IMR-90 (cell line): ENCODE data around the gene CDH15. TPM values are rescaled to one million over a fixed set of nuclear protein-coding genes. Genes with fewer than 3 reads are reported as not detected.
A peak's percentile ranks its signal among the peaks of the same experiment; 100 is the strongest.

ENCODE experiments used
- ATAC-seq: fragments of 200-7000 bp; cut with Tn5 transposase; 2 replicates; pipeline ENCODE4 v1.9.1; 2020; ENCODE audit warnings: low read depth, mild to moderate bottlenecking, moderate library complexity
- BruUV-seq: library from RNA; stranded (reverse); fragments of 400-500 nt; replicated peaks from 2 replicates; lab custom pipeline; 2021; lab: Mats Ljungman, UMichigan
- CTCF ChIA-PET: fragments of 300-600 bp; formaldehyde crosslinking; extraction: SDS; loops from one replicate; lab custom pipeline; 2021; ENCODE audit warnings: antibody characterized with exemption; lab: Yijun Ruan, JAX
- POLR2A ChIA-PET: fragments of 300-600 bp; sonication (Branson Sonifier 250); formaldehyde crosslinking; loops from one replicate; lab custom pipeline; 2022; ENCODE audit warnings: antibody characterized with exemption; ENCODE audit not compliant: unreplicated experiment; lab: Charles Lee
- DNase-seq: peaks from one replicate; pipeline ENCODE4 v3.0.0; 2013
- H2AFZ ChIP-seq: replicated peaks from 2 replicates; pipeline ENCODE3; 2013; ENCODE audit warnings: low read length, mild to moderate bottlenecking; ENCODE audit not compliant: poor library complexity
- H2AK5ac ChIP-seq: 2 replicates; pipeline ENCODE4 v1.6.1; 2013; ENCODE audit warnings: low read depth, low read length, inconsistent platforms
- H2AK9ac ChIP-seq: replicated peaks from 2 replicates; pipeline ENCODE3; 2013; ENCODE audit warnings: mild to moderate bottlenecking, low read depth, low read length, moderate library complexity; ENCODE audit not compliant: poor library complexity
- H2BK120ac ChIP-seq: 2 replicates; pipeline ENCODE4 v1.6.1; 2013; ENCODE audit warnings: low read depth, low read length, inconsistent platforms
- H2BK15ac ChIP-seq: 3 replicates; pipeline ENCODE4 v1.6.1; 2013; ENCODE audit warnings: low read depth, low read length, inconsistent platforms
- H2BK20ac ChIP-seq: 2 replicates; pipeline ENCODE4 v1.6.1; 2013; ENCODE audit warnings: low read depth, mild to moderate bottlenecking, inconsistent platforms, low read length, moderate library complexity
- H2BK5ac ChIP-seq: 2 replicates; pipeline ENCODE4 v1.6.1; 2013; ENCODE audit warnings: mild to moderate bottlenecking, low read depth, low read length, inconsistent platforms; ENCODE audit not compliant: poor library complexity, severe bottlenecking
- H3K14ac ChIP-seq: replicated peaks from 2 replicates; pipeline ENCODE4 v1.6.1; 2013; ENCODE audit warnings: low read depth, low read length, inconsistent platforms
- H3K18ac ChIP-seq: 2 replicates; pipeline ENCODE4 v1.6.1; 2013; ENCODE audit warnings: low read depth, low read length, control low read depth
- H3K23ac ChIP-seq: 2 replicates; pipeline ENCODE4 v1.6.1; 2013; ENCODE audit warnings: low read depth, low read length, inconsistent platforms
- H3K27ac ChIP-seq: 2 replicates; pipeline ENCODE4 v1.5.1; 2013; ENCODE audit warnings: mild to moderate bottlenecking, control low read depth, low read length; ENCODE audit not compliant: insufficient read depth
- H3K27me3 ChIP-seq: 2 replicates; pipeline ENCODE4 v1.6.1; 2013; ENCODE audit warnings: low read length; ENCODE audit not compliant: control insufficient read depth, insufficient read depth
- H3K36me3 ChIP-seq: 2 replicates; pipeline ENCODE4 v1.6.1; 2013; ENCODE audit warnings: low read length, mixed read lengths; ENCODE audit not compliant: control insufficient read depth, insufficient read depth
- H3K4ac ChIP-seq: 2 replicates; pipeline ENCODE4 v1.6.1; 2013; ENCODE audit warnings: low read depth, low read length, inconsistent platforms
- H3K4me1 ChIP-seq: 2 replicates; pipeline ENCODE4 v1.6.1; 2013; ENCODE audit warnings: low read length, mixed read lengths; ENCODE audit not compliant: control insufficient read depth, insufficient read depth
- H3K4me2 ChIP-seq: 2 replicates; pipeline ENCODE4 v1.6.1; 2013; ENCODE audit warnings: low read depth, mild to moderate bottlenecking, control low read depth, low read length, moderate library complexity
- H3K4me3 ChIP-seq: 2 replicates; pipeline ENCODE4 v1.5.1; 2013; ENCODE audit warnings: low read depth, mild to moderate bottlenecking, control low read depth, low read length, moderate library complexity; ENCODE audit not compliant: insufficient read depth
- H3K56ac ChIP-seq: 2 replicates; pipeline ENCODE4 v1.6.1; 2013; ENCODE audit warnings: low read length, inconsistent platforms; ENCODE audit not compliant: insufficient read depth; ENCODE audit errors: extremely low read depth
- H3K79me1 ChIP-seq, 2 experiments: 2 replicates each; pipeline ENCODE4 v1.6.1; 2013; ENCODE audit warnings: low read length in 2 of 2, inconsistent platforms in 1 of 2, low read depth in 1 of 2
- H3K9ac ChIP-seq: 2 replicates; pipeline ENCODE4 v1.6.1; 2013; ENCODE audit warnings: low read depth, low read length, control low read depth
- H3K9me1 ChIP-seq: 2 replicates; pipeline ENCODE4 v1.6.1; 2013; ENCODE audit warnings: low read length, inconsistent platforms; ENCODE audit not compliant: insufficient read depth
- H3K9me3 ChIP-seq: 2 replicates; pipeline ENCODE4 v1.6.1; 2013; ENCODE audit warnings: low read length; ENCODE audit not compliant: control insufficient read depth, insufficient read depth
- H4K20me1 ChIP-seq: 2 replicates; pipeline ENCODE4 v1.6.1; 2013; ENCODE audit warnings: low read length, inconsistent platforms; ENCODE audit not compliant: insufficient read depth
- H4K5ac ChIP-seq: 2 replicates; pipeline ENCODE4 v1.6.1; 2013; ENCODE audit warnings: mild to moderate bottlenecking, low read depth, low read length, control low read depth
- H4K8ac ChIP-seq, 2 experiments: 2 replicates each; pipeline ENCODE4 v1.6.1; 2013; ENCODE audit warnings: low read depth in 2 of 2, low read length in 2 of 2, control low read depth in 1 of 2, inconsistent platforms in 1 of 2
- H4K91ac ChIP-seq: 2 replicates; pipeline ENCODE4 v1.6.1; 2013; ENCODE audit warnings: low read depth, low read length, inconsistent platforms; ENCODE audit not compliant: insufficient read depth
- BHLHE40 ChIP-seq: fragments of 150-350 bp; IDR thresholded peaks from 2 replicates; pipeline ENCODE4 v1.6.1; 2016; ENCODE audit warnings: mild to moderate bottlenecking, low read depth, low read length
- CHD1 ChIP-seq: IDR thresholded peaks from 2 replicates; pipeline ENCODE4 v1.6.1; 2012; ENCODE audit warnings: low read depth, low read length, improper control_type of control experiment
- ELK1 ChIP-seq: fragments of 150-350 bp; IDR thresholded peaks from 2 replicates; pipeline ENCODE4 v1.6.1; 2016; ENCODE audit warnings: low read depth, mild to moderate bottlenecking, low read length, moderate library complexity, borderline replicate concordance
- FOS ChIP-seq: fragments of 150-350 bp; IDR thresholded peaks from 2 replicates; pipeline ENCODE4 v1.6.1; 2016; ENCODE audit warnings: low read depth, low read length
- MAFK ChIP-seq: IDR thresholded peaks from 2 replicates; pipeline ENCODE4 v1.6.1; 2012; ENCODE audit warnings: low read depth, low read length, improper control_type of control experiment
- MAZ ChIP-seq: IDR thresholded peaks from 2 replicates; pipeline ENCODE4 v1.6.1; 2012; ENCODE audit warnings: low read depth, mild to moderate bottlenecking, low read length, improper control_type of control experiment, moderate library complexity, borderline replicate concordance
- MXI1 ChIP-seq: IDR thresholded peaks from 2 replicates; pipeline ENCODE4 v1.6.1; 2012; ENCODE audit warnings: low read depth, mild to moderate bottlenecking, low read length, moderate library complexity, borderline replicate concordance
- POLR2A ChIP-seq: IDR thresholded peaks from 2 replicates; pipeline ENCODE4 v1.6.1; 2012; ENCODE audit warnings: mild to moderate bottlenecking, low read depth, low read length
- RAD21 ChIP-seq: IDR thresholded peaks from 2 replicates; pipeline ENCODE4 v1.6.1; 2012; ENCODE audit warnings: low read length, improper control_type of control experiment
- RCOR1 ChIP-seq: IDR thresholded peaks from 2 replicates; pipeline ENCODE4 v1.6.1; 2012; ENCODE audit warnings: mild to moderate bottlenecking, low read length, improper control_type of control experiment; ENCODE audit not compliant: insufficient replicate concordance
- RFX5 ChIP-seq: IDR thresholded peaks from 2 replicates; pipeline ENCODE4 v1.8.0; 2012; ENCODE audit warnings: low read depth, mild to moderate bottlenecking, low read length, moderate library complexity
- SMC3 ChIP-seq: fragments of 150-350 bp; IDR thresholded peaks from 2 replicates; pipeline ENCODE4 v1.6.1; 2016; ENCODE audit warnings: low read depth, mild to moderate bottlenecking, antibody characterized with exemption, low read length, moderate library complexity
- USF2 ChIP-seq: fragments of 150-350 bp; IDR thresholded peaks from 2 replicates; pipeline ENCODE4 v1.6.1; 2017; ENCODE audit warnings: mild to moderate bottlenecking, antibody characterized with exemption, low read length, low read depth
- WGBS, 2 experiments: methylation state at CpG; one replicate each; pipeline versions ENCODE4 v1.1.5 to v1.1.7; 2013; ENCODE audit warnings: missing lambda C conversion rate in 2 of 2; ENCODE audit not compliant: insufficient read length in 1 of 2; ENCODE audit errors: extremely low coverage in 2 of 2; 5-methylcytosine and 5-hydroxymethylcytosine counted together
- dilution Hi-C: fragments of 300-500 bp; cut with HindIII; formaldehyde crosslinking; loops from one replicate; pipeline ENCODE4 v1.14.3; 2018; ENCODE audit warnings: low sequenced_read_pairs; ENCODE audit not compliant: unreplicated experiment
- in situ Hi-C: fragments of 300-500 bp; cut with MboI; formaldehyde crosslinking; loops from 3 replicates; pipeline ENCODE4 v1.14.3; 2019; ENCODE audit warnings: low sequenced_read_pairs, inconsistent platforms, mixed read lengths
- intact Hi-C: fragments of 100-400 bp; cut with micrococcal nuclease; formaldehyde crosslinking; loops from 2 replicates; pipeline ENCODE4 v1.10.0; 2022
- polyA plus RNA-seq, 3 experiments: library from polyadenylated mRNA; depleted of rRNA; stranded (reverse); fragments of >200 nt; gene quantifications; 2 replicates each; pipeline ENCODE4 v1.2.3, GENCODE V29; 2012; ENCODE audit warnings: low replicate concordance in 1 of 3
- total RNA-seq: library from RNA; depleted of rRNA; stranded (reverse); fragments of >200 nt; gene quantifications from 2 replicates; pipeline ENCODE4 v1.2.3, GENCODE V29; 2012
- TF ChIP-seq, protein P1 (sequence below): conservative IDR thresholded peaks from 2 replicates; pipeline ENCODE4 v1.5.1; 2012; ENCODE audit warnings: mild to moderate bottlenecking, low read depth, low read length, improper control_type of control experiment

Gene CDH15
- total and polyA plus RNA-seq, 2 of the 4 experiments (the other 2 are of a cell fraction), result 0.18 to 0.62 TPM

DNA sequence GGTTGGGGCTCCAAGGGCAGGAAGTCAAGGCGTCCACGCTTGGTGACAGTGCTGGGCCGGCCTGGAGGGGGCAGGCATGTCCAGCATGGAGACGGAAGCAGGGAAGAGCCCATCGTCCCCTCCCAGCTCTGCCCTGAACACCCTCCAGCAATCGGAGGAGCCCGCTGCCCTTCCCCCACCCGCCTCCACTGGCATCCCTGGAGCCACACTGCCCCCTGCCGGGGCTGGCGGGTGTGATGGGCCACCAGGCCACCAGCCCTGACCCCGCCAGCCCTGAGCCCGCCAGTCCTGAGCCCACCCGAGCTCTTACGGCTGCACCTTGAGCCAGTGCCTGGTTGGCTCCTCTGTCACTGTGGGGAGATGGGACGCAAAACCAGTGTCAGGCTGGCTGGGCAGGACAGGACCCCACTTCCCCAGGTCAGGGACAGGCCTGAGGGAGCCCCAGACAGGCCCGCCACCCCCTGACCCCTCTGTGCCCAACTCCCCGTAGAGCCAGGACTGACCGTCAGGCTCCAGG, 4.1 kb upstream of the CDH15 start:
- in situ Hi-C loops, result loop anchor here (10.0 kb wide), 1 partner anchor 423 kb away; no protein-coding TSS in a partner anchor
- H4K20me1 ChIP-seq, result no peaks in the 10 kb centered on the region
- POLR2A ChIA-PET, result no interaction called here
- peak overlapping the region; percentile 57; the same call in 1 of the 2 replicates for H3K4me2 ChIP-seq
- no TSS peak for BruUV-seq
- H3K27me3 ChIP-seq, result peaks cover 26% of the 10 kb centered on the region
- H3K4ac ChIP-seq, result peak overlapping the region; percentile 22; the same call in 1 of the 2 replicates
- H3K9me1 ChIP-seq, result no peaks in the 10 kb centered on the region
- peak; percentile 80 for ATAC-seq
- H2AK5ac ChIP-seq, result no peak overlapping the region
- no peak overlapping the region for H2BK15ac ChIP-seq
- TF ChIP-seq SMC3 (peak; percentile 77), MXI1 (no peak), MAFK (no peak), RFX5 (no peak), POLR2A (no peak), RAD21 (peak; percentile 94), CHD1 (no peak), ELK1 (no peak), USF2 (no peak), MAZ (peak; percentile 77), FOS (no peak), RCOR1 (no peak), BHLHE40 (0 out of 2 replicates have a peak, but pooled peaks have one; percentile 5)
- TF ChIP-seq, protein P1, sequence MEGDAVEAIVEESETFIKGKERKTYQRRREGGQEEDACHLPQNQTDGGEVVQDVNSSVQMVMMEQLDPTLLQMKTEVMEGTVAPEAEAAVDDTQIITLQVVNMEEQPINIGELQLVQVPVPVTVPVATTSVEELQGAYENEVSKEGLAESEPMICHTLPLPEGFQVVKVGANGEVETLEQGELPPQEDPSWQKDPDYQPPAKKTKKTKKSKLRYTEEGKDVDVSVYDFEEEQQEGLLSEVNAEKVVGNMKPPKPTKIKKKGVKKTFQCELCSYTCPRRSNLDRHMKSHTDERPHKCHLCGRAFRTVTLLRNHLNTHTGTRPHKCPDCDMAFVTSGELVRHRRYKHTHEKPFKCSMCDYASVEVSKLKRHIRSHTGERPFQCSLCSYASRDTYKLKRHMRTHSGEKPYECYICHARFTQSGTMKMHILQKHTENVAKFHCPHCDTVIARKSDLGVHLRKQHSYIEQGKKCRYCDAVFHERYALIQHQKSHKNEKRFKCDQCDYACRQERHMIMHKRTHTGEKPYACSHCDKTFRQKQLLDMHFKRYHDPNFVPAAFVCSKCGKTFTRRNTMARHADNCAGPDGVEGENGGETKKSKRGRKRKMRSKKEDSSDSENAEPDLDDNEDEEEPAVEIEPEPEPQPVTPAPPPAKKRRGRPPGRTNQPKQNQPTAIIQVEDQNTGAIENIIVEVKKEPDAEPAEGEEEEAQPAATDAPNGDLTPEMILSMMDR, result peak; percentile 90
- no peak overlapping the region; the same call in 1 of the 2 replicates for H3K18ac ChIP-seq
- H3K14ac ChIP-seq, result no peak overlapping the region
- H3K9ac ChIP-seq, result no peak overlapping the region
- peak overlapping the region; percentile 88 for H2AFZ ChIP-seq
- H2AK9ac ChIP-seq, result peak overlapping the region; percentile 90
- H2BK120ac ChIP-seq, result no peak overlapping the region; the same call in 1 of the 2 replicates
- H3K56ac ChIP-seq, result no peak overlapping the region
- CTCF ChIA-PET, result interaction anchor here (0.6 to 1.0 kb wide), 2 partner anchors 12 to 416 kb away, joined by 3 read pairs; no protein-coding TSS in a partner anchor
- H2BK5ac ChIP-seq, result no peak overlapping the region
- H4K8ac ChIP-seq, result peak overlapping the region in 1 of 2 experiments; percentile 19; a peak in 1 of 4 replicates
- H3K79me1 ChIP-seq, result no peaks in the 10 kb centered on the region
- intact Hi-C loops, result loop anchor here (1.0 to 2.0 kb wide), 3 partner anchors 349 to 430 kb away; no protein-coding TSS in a partner anchor
- no peak overlapping the region for H3K4me3 ChIP-seq
- peaks cover 5% of the 10 kb centered on the region; the same call in 1 of the 2 replicates for H3K4me1 ChIP-seq
- peak overlapping the region; percentile 49; the same call in 1 of the 2 replicates for H4K5ac ChIP-seq
- dilution Hi-C loops, result no loop called here
- H3K36me3 ChIP-seq, result no peaks in the 10 kb centered on the region
- no peaks in the 10 kb centered on the region for H3K9me3 ChIP-seq
- no peak overlapping the region for H2BK20ac ChIP-seq
- WGBS, 2 experiments, result 0% methylated on average over 6 of the region's 18 CpGs; no CpG with 5 or more reads in 1 of the 2 experiments
- DNase-seq, result peak; percentile 59
- no peak overlapping the region for H3K23ac ChIP-seq
- H4K91ac ChIP-seq, result no peak overlapping the region
- H3K27ac ChIP-seq, result no peak overlapping the region
